Body of pancreas (tissue), 4 donors: ENCODE measurements around the gene WNK2.

Experiments used
- POLR2A ChIP-seq, 3 donors: fragments of 450-650 bp; IDR thresholded peaks; one replicate each; pipeline ENCODE4 v1.6.1; 2016; ENCODE audit warnings: antibody characterized with exemption in 3 of 3, mild to moderate bottlenecking in 2 of 3
- TF ChIP-seq, protein P1 (sequence below), 7 experiments: fragments of 450-650 bp in 4 of 7; fragments of 200-600 bp in 3 of 7; sonication (generic) in 3 of 7; IDR thresholded peaks; one replicate each; pipeline ENCODE4 v1.5.1; 2016 to 2019; ENCODE audit warnings: antibody characterized with exemption in 7 of 7

DNA sequence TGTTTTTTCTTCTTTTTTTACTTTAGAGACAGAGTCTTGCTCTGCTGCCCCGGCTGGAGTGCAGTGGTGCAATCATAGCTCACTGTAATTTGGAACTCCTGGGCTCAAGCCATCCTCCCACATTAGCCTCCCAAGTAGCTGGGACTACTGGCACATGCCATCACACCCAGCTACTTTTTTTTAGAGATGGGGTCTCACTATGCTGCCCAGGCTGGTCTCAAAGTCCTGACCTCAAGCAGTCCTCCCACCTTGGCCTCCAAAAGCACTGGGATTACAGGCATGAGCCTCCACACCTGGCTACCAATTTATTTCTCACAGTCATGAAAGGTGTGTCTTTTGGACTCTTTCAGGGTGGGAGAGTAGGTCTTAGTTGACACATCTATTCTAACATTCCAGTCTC is 184.5 kb downstream of the WNK2 start:
- TF ChIP-seq, protein P1, sequence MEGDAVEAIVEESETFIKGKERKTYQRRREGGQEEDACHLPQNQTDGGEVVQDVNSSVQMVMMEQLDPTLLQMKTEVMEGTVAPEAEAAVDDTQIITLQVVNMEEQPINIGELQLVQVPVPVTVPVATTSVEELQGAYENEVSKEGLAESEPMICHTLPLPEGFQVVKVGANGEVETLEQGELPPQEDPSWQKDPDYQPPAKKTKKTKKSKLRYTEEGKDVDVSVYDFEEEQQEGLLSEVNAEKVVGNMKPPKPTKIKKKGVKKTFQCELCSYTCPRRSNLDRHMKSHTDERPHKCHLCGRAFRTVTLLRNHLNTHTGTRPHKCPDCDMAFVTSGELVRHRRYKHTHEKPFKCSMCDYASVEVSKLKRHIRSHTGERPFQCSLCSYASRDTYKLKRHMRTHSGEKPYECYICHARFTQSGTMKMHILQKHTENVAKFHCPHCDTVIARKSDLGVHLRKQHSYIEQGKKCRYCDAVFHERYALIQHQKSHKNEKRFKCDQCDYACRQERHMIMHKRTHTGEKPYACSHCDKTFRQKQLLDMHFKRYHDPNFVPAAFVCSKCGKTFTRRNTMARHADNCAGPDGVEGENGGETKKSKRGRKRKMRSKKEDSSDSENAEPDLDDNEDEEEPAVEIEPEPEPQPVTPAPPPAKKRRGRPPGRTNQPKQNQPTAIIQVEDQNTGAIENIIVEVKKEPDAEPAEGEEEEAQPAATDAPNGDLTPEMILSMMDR (IDR thresholded peaks at IDR 0.05), result no peak
- TF ChIP-seq POLR2A (IDR thresholded peaks at IDR 0.05), result no peak
